ENCODE measurements around the gene MLH1.

The MLH1 gene

GRCh38 chr3:37087870-37088269, 94.6 kb downstream of the MLH1 start:
- no peak for DNase-seq

- no peak for DNase-seq
Measured at GRCh38 chr3:37092484-37092883, 99.2 kb downstream of the MLH1 start.

DNA sequence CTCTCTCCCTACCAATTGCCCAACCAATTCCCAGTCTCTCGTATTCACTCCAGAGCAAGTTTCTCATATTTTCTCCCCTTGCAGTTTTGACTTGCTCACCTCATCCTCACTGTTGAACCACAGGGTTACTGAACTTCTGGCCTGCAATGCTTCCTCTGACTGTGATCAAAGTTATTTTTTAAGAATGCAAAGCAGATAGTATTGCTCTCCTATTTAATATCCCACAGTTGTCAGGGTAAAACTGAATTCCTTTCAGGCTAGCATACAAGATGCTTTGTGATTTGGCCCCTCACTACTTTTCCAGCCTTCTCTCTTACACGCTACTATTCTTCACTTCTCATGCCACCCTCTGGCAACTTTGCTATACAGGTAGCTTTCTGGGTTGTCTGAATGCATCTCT, 100.2 kb downstream of the MLH1 start:
- no peak for DNase-seq

DNA sequence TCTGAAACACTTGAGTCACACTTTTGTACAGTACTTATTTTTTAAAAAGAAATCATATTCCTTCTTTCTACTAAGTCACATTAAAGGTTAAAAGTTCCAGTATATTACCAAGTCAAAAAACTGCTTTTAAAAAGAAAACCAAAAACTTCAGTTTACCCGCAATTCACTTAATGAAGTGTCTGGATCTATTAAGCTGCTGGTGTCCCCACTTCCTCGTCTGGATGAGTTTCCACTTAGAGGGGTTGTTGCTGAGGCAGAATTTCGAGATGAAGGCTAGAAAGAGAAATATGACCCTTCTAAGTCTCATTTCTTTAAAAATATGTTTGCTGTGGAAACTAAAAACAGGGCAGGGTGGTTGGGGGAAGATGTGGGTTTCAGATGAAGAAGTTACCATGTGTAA, 101.3 kb downstream of the MLH1 start:
- DNase-seq, result no peak

DNA sequence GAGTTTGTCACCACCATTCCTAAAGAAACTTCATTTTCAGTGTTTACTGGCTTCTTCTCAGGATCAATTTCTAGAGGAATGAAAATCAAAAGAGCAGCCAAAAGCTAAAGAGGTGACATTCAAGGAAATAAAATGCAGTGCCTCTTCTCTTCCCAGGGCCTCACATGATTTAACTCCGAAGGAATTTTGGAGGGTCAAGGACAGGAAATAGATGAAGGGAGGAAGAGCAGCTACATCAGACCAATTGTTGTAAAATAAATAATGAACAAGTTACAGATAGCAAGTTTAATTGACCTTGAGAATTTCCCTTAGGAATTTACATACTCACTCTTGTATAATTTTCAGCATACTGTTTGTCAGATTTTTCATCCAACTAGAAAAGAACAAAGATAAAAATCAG, 103.0 kb downstream of the MLH1 start:
- DNase-seq, result no peak

DNA sequence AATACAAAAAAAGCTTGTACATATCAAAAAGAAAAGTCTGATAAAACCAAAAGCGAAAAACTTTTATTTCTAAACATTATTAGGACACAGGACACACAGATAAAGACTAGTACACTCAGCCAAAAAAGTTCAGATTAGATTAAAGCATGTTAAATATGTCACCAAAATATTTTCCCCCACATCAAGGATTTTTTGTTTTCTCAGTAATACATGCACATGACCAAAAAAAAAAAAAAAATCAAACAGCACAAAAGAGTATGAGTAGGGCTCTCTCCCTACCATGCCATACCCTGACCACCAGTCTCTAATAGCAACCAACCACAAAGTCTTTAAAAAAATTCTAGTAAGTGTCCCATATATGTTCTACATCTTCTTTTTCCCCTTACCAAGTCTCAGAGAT, 103.7 kb downstream of the MLH1 start:
- no peak for DNase-seq

- no peak for DNase-seq
Measured at GRCh38 chr3:37097776-37098175, 104.5 kb downstream of the MLH1 start.

- DNase-seq, result no peak
Measured at GRCh38 chr3:37098884-37099283, 105.6 kb downstream of the MLH1 start.

- no peak for DNase-seq
Measured at GRCh38 chr3:37099469-37099868, 106.2 kb downstream of the MLH1 start.

DNA sequence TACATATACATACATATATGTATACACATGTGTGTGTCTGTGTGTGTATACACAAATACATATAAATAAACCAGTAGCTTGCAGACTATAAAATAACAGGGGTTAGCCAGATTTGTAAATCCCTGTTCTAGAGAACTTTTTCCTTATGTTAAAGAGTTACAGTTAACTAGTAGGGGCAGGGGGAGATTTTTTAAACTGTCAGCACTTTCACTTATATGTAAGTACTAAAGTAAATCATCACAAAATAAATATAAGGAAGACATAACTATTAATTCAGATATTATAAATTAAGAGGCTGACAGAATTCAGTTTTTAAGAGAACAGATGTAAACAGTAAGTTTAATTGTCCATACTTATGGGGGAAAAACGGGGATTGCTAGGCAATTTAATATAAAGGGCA, 107.1 kb downstream of the MLH1 start:
- DNase-seq, result no peak
